NOMO-1 treated with dmso at 0.1 percent for 144 hours (cell line): ENCODE data around the gene RAB14.

Experiments used
- DNase-seq: peaks from one replicate; lab custom pipeline; 2025; ENCODE audit not compliant: unreplicated experiment; lab: John Stamatoyannopoulos, UW

The RAB14 gene

GRCh38 chr9:121201738-121202533 is at the start of gene RAB14:
Gene RAB14 (minus strand): TSS chr9:121201869. CDS start chr9:121193412, 8,457 bp downstream.
- DNase-seq = peak; percentile 99

GRCh38 chr9:121249563-121249962 is 47.9 kb upstream of the RAB14 start:
- peak; percentile 63 for DNase-seq

- no peak for DNase-seq
These were observed 45.3 kb upstream of the RAB14 start for GRCh38 chr9:121246821-121247561.

GRCh38 chr9:121242959-121243346 is 41.3 kb upstream of the RAB14 start:
- no peak for DNase-seq

- DNase-seq = no peak
These were observed 40.7 kb upstream of the RAB14 start for GRCh38 chr9:121242219-121242958.

- no peak for DNase-seq
These were observed 38.9 kb upstream of the RAB14 start for GRCh38 chr9:121240472-121241135.

- DNase-seq = no peak
These were observed 38.2 kb upstream of the RAB14 start for GRCh38 chr9:121239851-121240250.

- no peak for DNase-seq
These were observed 37.4 kb upstream of the RAB14 start for GRCh38 chr9:121239071-121239470.

- no peak for DNase-seq
These were observed 36.2 kb upstream of the RAB14 start for GRCh38 chr9:121237916-121238315.

GRCh38 chr9:121235512-121235911 is 33.8 kb upstream of the RAB14 start:
- DNase-seq = no peak

GRCh38 chr9:121234832-121235161 is 33.1 kb upstream of the RAB14 start:
- DNase-seq = no peak

- DNase-seq = peak; percentile 26
These were observed 32.5 kb upstream of the RAB14 start for GRCh38 chr9:121233906-121234831.

- no peak for DNase-seq
These were observed 30.6 kb upstream of the RAB14 start for GRCh38 chr9:121232251-121232650.

GRCh38 chr9:121230256-121230655 is 28.6 kb upstream of the RAB14 start:
- DNase-seq = no peak

GRCh38 chr9:121227862-121228261 is 26.2 kb upstream of the RAB14 start:
- DNase-seq = no peak

- no peak for DNase-seq
These were observed 24.5 kb upstream of the RAB14 start for GRCh38 chr9:121226175-121226574.

- no peak for DNase-seq
These were observed 23.6 kb upstream of the RAB14 start for GRCh38 chr9:121225240-121225639.

GRCh38 chr9:121222524-121223171 is 21.0 kb upstream of the RAB14 start:
- DNase-seq = no peak

GRCh38 chr9:121221664-121222055 is 20.0 kb upstream of the RAB14 start:
- DNase-seq = no peak
